Stromal cell of bone marrow (primary cell): ENCODE data around the gene MCM8.

Source experiments
- DNase-seq: peaks from one replicate; pipeline ENCODE4 v3.0.0-alpha.2; 2012; ENCODE audit warnings: low read depth

The MCM8 gene

GRCh38 chr20:6041808-6042265, 91.4 kb downstream of the MCM8 start:
- no peak for DNase-seq

- DNase-seq = no peak
Observed at GRCh38 chr20:6044115-6044514, 93.7 kb downstream of the MCM8 start.

GRCh38 chr20:6045566-6045965, 95.1 kb downstream of the MCM8 start:
- peak; percentile 28 for DNase-seq

- no peak for DNase-seq
Observed at GRCh38 chr20:6046432-6046831, 96.0 kb downstream of the MCM8 start.

- no peak for DNase-seq
Observed at GRCh38 chr20:6048391-6048790, 97.9 kb downstream of the MCM8 start.
